Esophagus squamous epithelium (tissue), 4 donors: ENCODE measurements around the gene COL18A1.

Source experiments
- CTCF ChIP-seq, 6 experiments: fragments of 450-650 bp in 4 of 6; fragments of 200-600 bp in 2 of 6; sonication (generic) in 2 of 6; IDR thresholded peaks; one replicate each; pipeline ENCODE4 v1.5.1; 2016 to 2019; ENCODE audit warnings: antibody characterized with exemption in 6 of 6, mild to moderate bottlenecking in 4 of 6, moderate library complexity in 4 of 6
- POLR2A ChIP-seq, 4 donors: fragments of 450-650 bp; IDR thresholded peaks; one replicate each; pipeline ENCODE4 v1.6.1; 2017; ENCODE audit warnings: antibody characterized with exemption in 4 of 4, mild to moderate bottlenecking in 4 of 4, moderate library complexity in 3 of 4

GRCh38 chr21:45540601-45540970, 135.6 kb downstream of the COL18A1 start:
- TF ChIP-seq CTCF (IDR thresholded peaks at IDR 0.05) (no peak), POLR2A (IDR thresholded peaks at IDR 0.05) (no peak)
